Measurements from ENCODE around the gene GRIK4. TPM values are rescaled to one million over a fixed set of nuclear protein-coding genes. Genes with fewer than 3 reads are reported as not detected.

GRIK4 gene
- total and polyA plus RNA-seq, 2 experiments from 2014 or later = 0.28 to 0.45 TPM

DNA sequence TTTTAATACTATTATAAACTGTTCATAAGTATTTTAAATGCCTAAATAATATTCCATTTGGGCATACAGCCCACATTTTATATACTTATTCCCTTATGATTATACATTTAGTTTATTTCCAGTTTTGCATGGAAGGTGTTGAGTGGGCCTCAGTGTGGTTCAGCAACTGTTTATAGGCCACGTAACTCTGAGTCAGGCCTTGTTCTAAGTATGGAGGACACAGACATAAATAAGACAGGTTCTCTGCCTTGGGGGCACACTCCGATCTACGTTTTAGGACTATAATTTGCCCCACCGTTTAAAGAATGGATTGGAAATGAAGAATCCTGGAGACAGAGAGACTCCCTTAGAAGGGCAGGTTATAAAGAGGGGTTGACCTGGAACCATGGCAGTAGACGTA lies 300.2 kb downstream of the GRIK4 start:
- Histone ChIP-seq H3K27me3 (peaks cover 12% of the 10 kb centered on the region), H3K9me3 (ENCODE audit: low read depth) (no peaks in the 10 kb centered on the region), H3K36me3 (no peaks in the 10 kb centered on the region), H3K4me1 (ENCODE audit: low read depth) (no peaks in the 10 kb centered on the region), H3K4me3 (no peak overlapping the region), H3K27ac (no peak overlapping the region)
- TF ChIP-seq, protein P1, sequence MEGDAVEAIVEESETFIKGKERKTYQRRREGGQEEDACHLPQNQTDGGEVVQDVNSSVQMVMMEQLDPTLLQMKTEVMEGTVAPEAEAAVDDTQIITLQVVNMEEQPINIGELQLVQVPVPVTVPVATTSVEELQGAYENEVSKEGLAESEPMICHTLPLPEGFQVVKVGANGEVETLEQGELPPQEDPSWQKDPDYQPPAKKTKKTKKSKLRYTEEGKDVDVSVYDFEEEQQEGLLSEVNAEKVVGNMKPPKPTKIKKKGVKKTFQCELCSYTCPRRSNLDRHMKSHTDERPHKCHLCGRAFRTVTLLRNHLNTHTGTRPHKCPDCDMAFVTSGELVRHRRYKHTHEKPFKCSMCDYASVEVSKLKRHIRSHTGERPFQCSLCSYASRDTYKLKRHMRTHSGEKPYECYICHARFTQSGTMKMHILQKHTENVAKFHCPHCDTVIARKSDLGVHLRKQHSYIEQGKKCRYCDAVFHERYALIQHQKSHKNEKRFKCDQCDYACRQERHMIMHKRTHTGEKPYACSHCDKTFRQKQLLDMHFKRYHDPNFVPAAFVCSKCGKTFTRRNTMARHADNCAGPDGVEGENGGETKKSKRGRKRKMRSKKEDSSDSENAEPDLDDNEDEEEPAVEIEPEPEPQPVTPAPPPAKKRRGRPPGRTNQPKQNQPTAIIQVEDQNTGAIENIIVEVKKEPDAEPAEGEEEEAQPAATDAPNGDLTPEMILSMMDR (IDR thresholded peaks at IDR 0.05; ENCODE audit: low read depth, low read length) = no peak
- DNase-seq (ENCODE audit: low read depth in 1 of 2, low spot score in 1 of 2) = no peak

DNA sequence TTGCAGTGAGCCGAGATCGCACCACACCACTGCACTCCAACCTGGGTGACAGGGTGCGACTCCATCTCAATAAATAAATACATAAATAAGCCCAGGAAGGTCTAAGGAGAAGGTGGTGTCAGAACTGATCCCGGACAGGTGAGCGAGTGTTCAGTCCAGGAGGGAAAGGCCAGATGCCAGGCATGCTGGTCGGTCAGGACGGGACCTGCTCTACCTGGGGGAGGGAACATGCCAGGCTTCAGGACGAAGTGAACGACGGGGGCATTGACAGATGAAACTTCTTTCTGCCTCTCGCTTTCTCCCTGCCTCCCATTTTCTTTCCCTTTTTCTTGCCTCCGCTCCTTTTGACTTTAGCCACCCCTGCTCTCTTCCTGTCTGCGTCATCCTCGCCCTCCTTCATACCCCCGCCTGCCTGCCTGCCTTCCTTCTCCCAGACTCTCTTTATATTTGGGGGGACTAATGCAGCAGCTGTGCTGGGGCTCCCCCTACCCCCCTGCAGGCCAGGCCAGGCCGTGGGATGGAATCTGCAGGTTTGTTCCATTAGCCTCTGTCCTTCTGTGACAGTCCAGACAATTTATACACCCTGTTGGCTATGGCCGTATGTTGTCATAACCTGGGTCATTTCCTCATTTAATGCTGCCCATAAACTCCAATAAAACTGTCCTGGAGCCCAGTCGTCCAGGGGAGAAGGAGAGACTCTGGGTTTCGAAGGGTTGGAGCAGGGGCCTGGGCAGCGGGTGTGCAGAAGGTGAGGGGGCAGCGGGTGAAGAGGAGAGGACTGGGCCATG lies 303.2 kb downstream of the GRIK4 start:
- TF ChIP-seq, protein P1 (IDR thresholded peaks at IDR 0.05; ENCODE audit: low read depth, low read length) = no peak
- no peaks in the 10 kb centered on the region for H3K9me3 ChIP-seq (ENCODE audit: low read depth)

DNA sequence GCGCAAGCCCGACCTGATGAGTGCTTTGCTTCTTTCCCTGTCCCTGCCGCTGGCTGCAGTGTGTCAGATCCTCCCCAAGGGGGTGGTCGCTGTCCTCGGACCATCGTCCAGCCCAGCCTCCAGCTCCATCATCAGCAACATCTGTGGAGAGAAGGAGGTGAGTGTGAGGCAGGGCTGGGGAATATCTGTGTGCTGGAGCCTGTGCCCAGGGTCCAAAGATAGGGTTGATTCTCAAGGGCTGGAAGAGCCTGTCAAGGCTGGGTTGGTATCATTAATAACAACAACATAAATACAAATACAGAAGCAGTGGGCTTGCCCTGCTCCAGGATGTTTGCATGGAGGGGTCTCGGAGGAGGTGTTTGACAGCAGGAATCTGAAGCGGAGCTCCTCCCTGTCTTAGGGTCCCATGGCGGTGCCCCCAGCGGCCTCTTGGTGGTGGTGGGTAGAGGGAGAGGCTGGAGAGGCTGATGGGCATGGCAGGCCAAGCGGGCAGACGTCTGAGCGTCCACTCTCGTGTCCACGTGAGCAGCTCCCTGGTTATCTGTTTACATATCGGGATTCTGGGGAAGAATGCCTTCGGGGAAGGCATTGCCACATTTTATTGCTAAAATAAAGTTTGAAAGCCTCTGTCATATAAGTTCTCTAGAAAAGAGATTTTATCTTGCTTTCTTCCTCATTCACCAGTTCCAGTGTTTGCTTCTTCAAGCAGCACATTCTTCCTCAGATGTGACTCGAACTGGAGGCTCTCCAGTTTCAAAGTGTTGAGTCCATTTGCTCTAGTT lies 304.0 kb downstream of the GRIK4 start:
- Histone ChIP-seq H3K27ac (no peak overlapping the region), H3K4me3 (no peak overlapping the region), H3K27me3 (peaks cover 22% of the 10 kb centered on the region), H3K9me3 (ENCODE audit: low read depth) (no peaks in the 10 kb centered on the region), H3K4me1 (ENCODE audit: low read depth) (no peaks in the 10 kb centered on the region), H3K36me3 (no peaks in the 10 kb centered on the region)
- no peak for DNase-seq (ENCODE audit: low read depth in 1 of 2, low spot score in 1 of 2)
- TF ChIP-seq, protein P1 (IDR thresholded peaks at IDR 0.05; ENCODE audit: low read depth, low read length) = no peak

More for the DNA sequence above, 303.2 kb downstream of the GRIK4 start:
- H3K4me1 ChIP-seq (ENCODE audit: low read depth) = no peaks in the 10 kb centered on the region
- H3K36me3 ChIP-seq = no peaks in the 10 kb centered on the region
- H3K27ac ChIP-seq = no peak overlapping the region
- no peak for DNase-seq (ENCODE audit: low read depth in 1 of 2, low spot score in 1 of 2)
- no peak overlapping the region for H3K4me3 ChIP-seq
- peaks cover 15% of the 10 kb centered on the region for H3K27me3 ChIP-seq

DNA sequence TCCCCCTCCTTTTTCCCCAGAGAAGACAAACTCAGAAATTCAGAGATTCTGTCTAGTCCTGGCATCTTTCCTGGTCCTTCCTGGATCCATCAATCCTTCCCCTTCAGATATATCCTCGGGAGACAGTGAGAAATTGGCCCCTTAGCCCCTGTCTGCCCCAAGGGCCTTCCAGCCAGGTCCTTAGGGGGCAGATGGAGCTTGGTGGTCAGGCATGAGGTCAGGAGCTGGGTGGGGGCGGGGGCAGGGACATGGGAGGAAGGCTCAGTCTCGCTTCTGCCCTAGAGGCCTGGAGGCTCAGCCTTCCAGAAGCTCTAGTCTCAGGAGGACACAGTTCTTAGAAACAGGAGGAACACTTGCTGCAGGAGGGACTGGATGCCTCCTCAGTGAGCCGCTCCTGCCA lies 304.6 kb downstream of the GRIK4 start:
- no peaks in the 10 kb centered on the region for H3K4me1 ChIP-seq (ENCODE audit: low read depth)
- H3K4me3 ChIP-seq = no peak overlapping the region
- H3K27ac ChIP-seq = no peak overlapping the region
- TF ChIP-seq, protein P1 (IDR thresholded peaks at IDR 0.05; ENCODE audit: low read depth, low read length) = no peak
- no peaks in the 10 kb centered on the region for H3K9me3 ChIP-seq (ENCODE audit: low read depth)
- no peak for DNase-seq (ENCODE audit: low read depth in 1 of 2, low spot score in 1 of 2)
- no peaks in the 10 kb centered on the region for H3K36me3 ChIP-seq
- peaks cover 22% of the 10 kb centered on the region for H3K27me3 ChIP-seq

DNA sequence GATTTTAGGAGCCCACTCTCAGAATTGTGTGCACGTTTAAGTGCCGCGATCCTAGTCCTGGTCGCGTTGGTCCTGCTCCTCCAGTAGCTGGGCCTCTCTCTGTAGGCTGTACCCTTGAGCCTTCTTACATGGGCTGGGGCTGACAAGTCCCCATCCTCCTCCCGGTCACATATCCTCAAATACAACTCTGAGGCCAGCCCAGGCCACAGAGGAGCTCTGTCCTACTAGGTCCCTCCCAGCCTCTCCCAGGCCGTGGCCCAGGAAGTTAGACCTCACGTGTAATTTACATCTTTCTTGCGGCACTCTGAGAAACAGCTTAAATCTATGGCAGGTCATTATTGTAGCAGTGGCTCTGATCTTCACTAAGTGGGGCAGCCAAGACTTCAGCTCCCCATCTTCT lies 305.2 kb downstream of the GRIK4 start:
- H3K36me3 ChIP-seq = no peaks in the 10 kb centered on the region
- no peaks in the 10 kb centered on the region for H3K9me3 ChIP-seq (ENCODE audit: low read depth)
- H3K27ac ChIP-seq = no peak overlapping the region
- H3K4me3 ChIP-seq = no peak overlapping the region
- no peaks in the 10 kb centered on the region for H3K4me1 ChIP-seq (ENCODE audit: low read depth)
- DNase-seq (ENCODE audit: low read depth in 1 of 2, low spot score in 1 of 2) = no peak
- peaks cover 26% of the 10 kb centered on the region for H3K27me3 ChIP-seq
- TF ChIP-seq, protein P1 (IDR thresholded peaks at IDR 0.05; ENCODE audit: low read depth, low read length) = no peak
